ENCODE measurements around the gene ENTPD8. TPM values are rescaled to one million over a fixed set of nuclear protein-coding genes. Genes with fewer than 3 reads are reported as not detected.

Gene ENTPD8, protein sequence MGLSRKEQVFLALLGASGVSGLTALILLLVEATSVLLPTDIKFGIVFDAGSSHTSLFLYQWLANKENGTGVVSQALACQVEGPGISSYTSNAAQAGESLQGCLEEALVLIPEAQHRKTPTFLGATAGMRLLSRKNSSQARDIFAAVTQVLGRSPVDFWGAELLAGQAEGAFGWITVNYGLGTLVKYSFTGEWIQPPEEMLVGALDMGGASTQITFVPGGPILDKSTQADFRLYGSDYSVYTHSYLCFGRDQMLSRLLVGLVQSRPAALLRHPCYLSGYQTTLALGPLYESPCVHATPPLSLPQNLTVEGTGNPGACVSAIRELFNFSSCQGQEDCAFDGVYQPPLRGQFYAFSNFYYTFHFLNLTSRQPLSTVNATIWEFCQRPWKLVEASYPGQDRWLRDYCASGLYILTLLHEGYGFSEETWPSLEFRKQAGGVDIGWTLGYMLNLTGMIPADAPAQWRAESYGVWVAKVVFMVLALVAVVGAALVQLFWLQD
- total RNA-seq, result not detected
- polyA plus RNA-seq (2013, experiment 1 of 2), result not detected
- 0.05 TPM for polyA plus RNA-seq (2013, experiment 2 of 2)
- 0 to 0.16 (median 0) reads per million in 172 experiments for total RNA-seq

DNA sequence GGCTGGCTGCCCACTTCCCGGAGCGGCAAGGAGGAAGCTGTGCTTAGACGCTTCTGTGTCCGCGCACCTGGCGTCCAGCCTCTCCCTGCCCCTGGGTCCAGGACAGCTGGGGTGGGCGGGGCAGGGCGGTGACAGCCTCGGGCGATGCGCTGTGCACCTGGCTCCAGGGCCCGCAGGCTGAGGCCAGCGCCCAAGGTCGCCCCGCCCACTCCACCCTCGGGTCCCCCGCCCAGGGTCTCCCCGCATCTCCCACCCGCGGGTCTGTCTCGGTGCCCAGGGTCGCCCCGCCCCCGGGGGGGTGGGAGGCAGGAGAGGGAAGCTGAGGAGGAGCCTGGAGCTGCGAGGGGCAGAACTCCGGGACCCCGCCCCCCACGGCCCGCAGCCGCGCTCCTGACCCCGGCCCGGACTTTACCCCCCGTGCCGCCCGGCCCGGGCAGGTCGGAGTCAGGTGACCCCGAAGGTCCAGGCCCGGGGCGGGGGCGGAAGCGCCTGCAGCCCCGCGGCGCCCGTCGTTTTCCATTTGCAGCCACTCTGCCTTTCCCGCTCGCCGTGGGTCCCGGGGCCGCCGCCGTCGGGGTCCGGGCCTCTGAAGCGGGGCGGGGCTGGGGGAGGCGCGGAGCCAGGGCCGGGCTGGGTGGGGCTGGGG, at the start of gene ENTPD8:
Gene ENTPD8 (minus strand): TSS at position 69 of the 646 bp plus-strand sequence. CDS start 3,072 bp downstream, outside the sequence.
- Histone ChIP-seq H3K9me3 (ENCODE audit: control insufficient read depth in 1 of 2, insufficient read depth in 1 of 2, low read length in 2 of 2) (no peaks in the 10 kb centered on the region), H3K36me3 (ENCODE audit: insufficient read depth, low read length) (no peaks in the 10 kb centered on the region), H3K4me3 (ENCODE audit: low read length) (no peak within 1 kb of the TSS), H3K27me3 (ENCODE audit: control insufficient read depth in 1 of 2, insufficient read depth in 2 of 2, low read length in 2 of 2) (peaks cover 0 to 2% of the 10 kb centered on the region in 2 experiments), H3K27ac (ENCODE audit: low read depth in 1 of 2, low read length in 2 of 2) (no peak within 1 kb of the TSS), H3K4me1 (ENCODE audit: insufficient read depth, low read length) (peaks cover 21% of the 10 kb centered on the region)
- no peak for TF ChIP-seq CTCF (IDR thresholded peaks at IDR 0.05)
- no peak within 1 kb of the TSS for H3K27ac Mint-ChIP-seq
- peak within 1 kb of the TSS; percentile 36 for H3K4me3 Mint-ChIP-seq
- H3K9me3 Mint-ChIP-seq, result no peaks in the 10 kb centered on the region
- DNase-seq (peak in 4 of 14 experiments; percentile 19 to 48 (median 30)), ATAC-seq (ENCODE audit: poor library complexity) (no peak)
- POLR2A ChIA-PET, result no interaction called here
- no peaks in the 10 kb centered on the region for H3K36me3 Mint-ChIP-seq (ENCODE audit: low read depth)
- CTCF ChIA-PET, result interaction anchor here (1.3 to 1.4 kb wide), 2 partner anchors 19 to 20 kb away, joined by 3 read pairs; partner anchors contain the start of gene EXD3
- peaks cover 14% of the 10 kb centered on the region for H3K4me1 Mint-ChIP-seq (ENCODE audit: low read depth)
- peaks cover 22% of the 10 kb centered on the region for H3K27me3 Mint-ChIP-seq
- intact Hi-C loops (cut with DNase I, micrococcal nuclease), result no loop called here

DNA sequence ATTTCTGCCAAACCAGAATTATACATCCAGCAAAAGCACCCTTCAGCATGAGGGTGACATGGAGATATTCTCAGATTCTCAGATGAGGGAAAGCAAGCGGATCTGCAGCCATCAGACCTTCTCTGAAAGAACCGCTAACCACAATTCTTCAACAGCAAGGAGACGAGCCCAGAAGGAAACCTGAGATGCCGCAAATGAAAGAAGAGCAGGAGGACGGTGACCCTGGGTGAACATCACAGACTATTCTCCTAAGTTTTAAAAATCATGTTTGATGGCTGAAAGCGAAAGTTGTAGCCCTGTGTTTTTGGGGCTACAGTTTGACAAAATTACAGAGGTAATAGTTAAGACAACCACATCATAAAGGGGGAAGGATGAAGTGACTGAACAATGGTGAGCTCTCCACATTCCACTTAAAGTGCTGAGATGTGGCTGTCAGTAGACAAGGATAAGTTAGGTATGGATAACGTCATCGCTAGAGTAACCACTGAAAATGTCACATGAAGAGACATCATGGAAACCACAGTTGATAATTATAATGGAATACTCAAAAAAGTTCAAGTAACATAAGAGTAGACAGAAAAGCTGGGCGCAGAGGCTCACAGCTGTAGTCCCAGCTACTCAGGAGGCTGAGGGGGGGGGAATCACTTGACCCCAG, 49.5 kb upstream of the ENTPD8 start:
- TF ChIP-seq CTCF (IDR thresholded peaks at IDR 0.05), result no peak
- ChIA-PET POLR2A (no interaction called here), CTCF (no interaction called here)
- Histone ChIP-seq H3K36me3 (ENCODE audit: insufficient read depth, low read length) (no peaks in the 10 kb centered on the region), H3K4me3 (ENCODE audit: low read length) (no peak overlapping the region), H3K9me3 (ENCODE audit: control insufficient read depth in 1 of 2, insufficient read depth in 1 of 2, low read length in 2 of 2) (no peaks in the 10 kb centered on the region), H3K27me3 (ENCODE audit: control insufficient read depth in 1 of 2, insufficient read depth in 2 of 2, low read length in 2 of 2) (no peaks in the 10 kb centered on the region), H3K4me1 (ENCODE audit: insufficient read depth, low read length) (no peaks in the 10 kb centered on the region), H3K27ac (ENCODE audit: low read depth in 1 of 2, low read length in 2 of 2) (no peak overlapping the region)
- Mint-ChIP-seq H3K9me3 (no peaks in the 10 kb centered on the region), H3K36me3 (ENCODE audit: low read depth) (no peaks in the 10 kb centered on the region), H3K27ac (no peak overlapping the region), H3K4me3 (no peak overlapping the region), H3K4me1 (ENCODE audit: low read depth) (peaks cover 9% of the 10 kb centered on the region), H3K27me3 (no peaks in the 10 kb centered on the region)
- ATAC-seq (ENCODE audit: poor library complexity) (no peak), DNase-seq (no peak)
- intact Hi-C loops (cut with DNase I, micrococcal nuclease), result no loop called here

DNA sequence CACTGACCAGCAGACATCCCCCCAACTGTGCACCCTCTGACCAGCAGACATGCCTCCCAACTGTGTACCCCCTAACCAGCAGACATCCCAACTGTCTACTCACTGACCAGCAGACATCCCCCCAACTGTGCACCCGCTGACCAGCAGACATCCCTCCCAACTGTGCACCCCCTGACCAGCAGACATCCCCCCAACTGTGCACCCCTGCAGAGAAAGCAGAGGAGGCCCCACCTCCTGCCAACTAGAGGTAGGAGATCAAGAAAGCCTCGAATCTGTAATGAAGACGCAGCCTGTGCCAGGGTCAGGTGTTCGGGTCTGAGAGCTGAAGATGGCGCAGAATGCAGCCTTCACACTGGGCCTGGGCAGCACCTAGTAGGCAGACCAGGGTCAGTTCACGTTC, 47.7 kb upstream of the ENTPD8 start:
- Mint-ChIP-seq H3K27me3 (no peaks in the 10 kb centered on the region), H3K36me3 (ENCODE audit: low read depth) (no peaks in the 10 kb centered on the region), H3K4me3 (no peak overlapping the region), H3K27ac (no peak overlapping the region), H3K4me1 (ENCODE audit: low read depth) (peaks cover 4% of the 10 kb centered on the region), H3K9me3 (no peaks in the 10 kb centered on the region)
- no peaks in the 10 kb centered on the region for H3K27me3 ChIP-seq (ENCODE audit: control insufficient read depth in 1 of 2, insufficient read depth in 2 of 2, low read length in 2 of 2)
- intact Hi-C loops (cut with DNase I, micrococcal nuclease), result no loop called here
- no peaks in the 10 kb centered on the region for H3K36me3 ChIP-seq (ENCODE audit: insufficient read depth, low read length)
- CTCF ChIA-PET, result no interaction called here
- no peaks in the 10 kb centered on the region for H3K9me3 ChIP-seq (ENCODE audit: control insufficient read depth in 1 of 2, insufficient read depth in 1 of 2, low read length in 2 of 2)
- TF ChIP-seq CTCF (IDR thresholded peaks at IDR 0.05), result no peak
- H3K27ac ChIP-seq (ENCODE audit: low read depth in 1 of 2, low read length in 2 of 2), result no peak overlapping the region
- H3K4me1 ChIP-seq (ENCODE audit: insufficient read depth, low read length), result no peaks in the 10 kb centered on the region
- H3K4me3 ChIP-seq (ENCODE audit: low read length), result no peak overlapping the region
- no peak for ATAC-seq (ENCODE audit: poor library complexity)
- POLR2A ChIA-PET, result no interaction called here
- DNase-seq, result no peak

Measured in CD4-positive, alpha-beta T cell (primary cell).